Fibroblast of pulmonary artery (primary cell): ENCODE measurements around the gene ANK3.
A peak's percentile ranks its signal among the peaks of the same experiment; 100 is the strongest.

Source experiments
- DNase-seq: peaks from one replicate; pipeline ENCODE4 v3.0.0-alpha.2; 2010; ENCODE audit warnings: low read depth
- H3K4me3 ChIP-seq: replicated peaks from 2 replicates; pipeline ENCODE4 v1.5.1; 2011; ENCODE audit warnings: low read depth, mild to moderate bottlenecking, control low read depth, low read length, moderate library complexity
- TF ChIP-seq, protein P1 (sequence below): IDR thresholded peaks from 2 replicates; pipeline ENCODE4 v1.5.1; 2011; ENCODE audit warnings: mild to moderate bottlenecking, control low read depth, low read length, inconsistent platforms; ENCODE audit errors: missing control alignments

The ANK3 gene

DNA sequence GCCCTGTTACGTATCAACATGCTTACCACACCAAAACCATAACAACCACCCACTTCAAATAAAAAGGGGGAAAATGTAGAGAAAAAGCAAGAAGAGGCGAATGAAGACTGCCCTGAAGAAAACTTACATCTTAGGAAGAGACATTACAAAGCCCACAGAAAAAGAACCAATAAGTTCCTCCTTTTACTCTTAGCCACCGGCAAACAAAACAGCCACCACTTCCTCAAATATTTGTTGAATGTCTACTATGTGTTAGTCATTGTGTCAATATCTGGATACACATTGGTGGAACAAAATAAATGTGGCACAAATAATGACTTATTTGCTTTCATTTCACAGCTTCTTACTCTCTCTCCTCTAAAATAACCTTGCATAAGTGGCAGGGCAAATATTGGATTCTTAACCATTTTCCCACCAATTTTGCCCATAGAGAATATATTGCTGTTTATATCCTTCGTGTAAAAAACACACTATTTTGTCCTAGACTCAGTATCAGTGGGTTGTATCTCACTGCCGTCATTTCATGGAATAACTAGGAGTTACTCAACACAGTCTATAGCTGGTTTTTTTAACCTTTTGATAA, 106.8 kb downstream of the ANK3 start:
- H3K4me3 ChIP-seq: peak overlapping the region; percentile 10
- TF ChIP-seq, protein P1, sequence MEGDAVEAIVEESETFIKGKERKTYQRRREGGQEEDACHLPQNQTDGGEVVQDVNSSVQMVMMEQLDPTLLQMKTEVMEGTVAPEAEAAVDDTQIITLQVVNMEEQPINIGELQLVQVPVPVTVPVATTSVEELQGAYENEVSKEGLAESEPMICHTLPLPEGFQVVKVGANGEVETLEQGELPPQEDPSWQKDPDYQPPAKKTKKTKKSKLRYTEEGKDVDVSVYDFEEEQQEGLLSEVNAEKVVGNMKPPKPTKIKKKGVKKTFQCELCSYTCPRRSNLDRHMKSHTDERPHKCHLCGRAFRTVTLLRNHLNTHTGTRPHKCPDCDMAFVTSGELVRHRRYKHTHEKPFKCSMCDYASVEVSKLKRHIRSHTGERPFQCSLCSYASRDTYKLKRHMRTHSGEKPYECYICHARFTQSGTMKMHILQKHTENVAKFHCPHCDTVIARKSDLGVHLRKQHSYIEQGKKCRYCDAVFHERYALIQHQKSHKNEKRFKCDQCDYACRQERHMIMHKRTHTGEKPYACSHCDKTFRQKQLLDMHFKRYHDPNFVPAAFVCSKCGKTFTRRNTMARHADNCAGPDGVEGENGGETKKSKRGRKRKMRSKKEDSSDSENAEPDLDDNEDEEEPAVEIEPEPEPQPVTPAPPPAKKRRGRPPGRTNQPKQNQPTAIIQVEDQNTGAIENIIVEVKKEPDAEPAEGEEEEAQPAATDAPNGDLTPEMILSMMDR: no peak
- DNase-seq: peak; percentile 65

DNA sequence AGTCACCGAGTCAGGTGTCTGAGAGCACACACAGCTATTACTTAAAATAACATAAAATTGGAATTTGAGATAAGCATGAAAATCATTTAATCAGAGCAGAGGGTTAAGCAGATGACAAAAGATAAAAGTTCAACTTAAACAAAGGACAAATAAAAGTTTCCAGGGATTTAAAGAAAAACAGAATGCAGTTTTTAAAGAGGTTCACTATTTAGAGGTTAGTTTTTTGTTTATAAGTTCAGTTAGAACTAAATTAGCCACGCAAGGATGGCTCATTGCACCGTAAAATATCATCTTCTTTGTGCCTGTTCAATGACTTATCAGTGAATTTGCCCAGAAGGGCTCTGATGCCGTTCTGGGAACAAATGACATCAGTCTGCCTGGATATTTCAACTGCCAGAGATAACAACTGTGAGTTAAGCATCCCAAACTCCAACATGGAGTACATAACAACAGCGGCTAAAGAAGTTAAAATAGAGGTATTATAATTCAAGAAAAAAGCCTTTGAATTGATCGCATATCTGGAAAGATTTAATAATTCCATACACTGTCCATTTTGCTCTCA, 107.8 kb downstream of the ANK3 start:
- TF ChIP-seq, protein P1: no peak
- no peak overlapping the region for H3K4me3 ChIP-seq
- DNase-seq: no peak

DNA sequence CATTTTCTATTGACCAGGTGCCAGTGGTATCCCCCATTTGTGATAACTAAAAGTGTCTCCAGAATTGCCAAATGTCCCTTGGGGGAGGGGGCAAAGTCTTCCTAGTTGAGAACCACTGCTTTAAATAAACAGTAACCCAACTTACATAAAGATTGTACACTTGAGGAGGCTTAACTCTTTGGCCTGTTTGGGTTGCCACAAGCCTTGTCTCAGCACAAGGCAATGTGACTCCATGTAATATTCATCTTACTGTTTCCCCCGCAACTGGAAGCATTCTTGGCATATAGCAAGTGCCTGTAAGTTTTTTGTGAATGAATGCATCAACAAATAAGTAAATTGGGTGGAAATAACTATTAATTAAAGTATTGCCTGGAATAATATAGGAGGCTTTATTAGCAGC, 108.3 kb downstream of the ANK3 start:
- DNase-seq: no peak
- TF ChIP-seq, protein P1: no peak
- H3K4me3 ChIP-seq: no peak overlapping the region

DNA sequence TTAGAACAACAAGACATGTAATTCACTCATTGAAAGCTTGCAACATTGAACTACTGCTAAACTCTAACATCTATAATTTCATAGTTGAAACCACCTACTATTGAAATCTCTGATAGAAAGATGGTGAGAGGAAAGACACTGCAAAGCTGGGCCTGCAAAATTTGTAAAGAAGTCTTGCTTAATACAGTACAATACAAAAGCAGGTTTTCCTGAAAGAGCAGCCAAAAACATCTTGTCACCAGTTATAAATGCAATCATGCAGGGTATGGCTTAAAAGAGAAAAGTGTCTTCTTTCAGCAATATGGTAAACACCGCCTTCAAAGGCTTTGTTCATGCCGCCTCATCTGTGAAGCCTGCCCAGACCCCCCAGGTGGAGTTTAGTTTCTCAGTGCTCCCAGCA, 109.2 kb downstream of the ANK3 start:
- DNase-seq: no peak
- TF ChIP-seq, protein P1: no peak
- H3K4me3 ChIP-seq: no peak overlapping the region

DNA sequence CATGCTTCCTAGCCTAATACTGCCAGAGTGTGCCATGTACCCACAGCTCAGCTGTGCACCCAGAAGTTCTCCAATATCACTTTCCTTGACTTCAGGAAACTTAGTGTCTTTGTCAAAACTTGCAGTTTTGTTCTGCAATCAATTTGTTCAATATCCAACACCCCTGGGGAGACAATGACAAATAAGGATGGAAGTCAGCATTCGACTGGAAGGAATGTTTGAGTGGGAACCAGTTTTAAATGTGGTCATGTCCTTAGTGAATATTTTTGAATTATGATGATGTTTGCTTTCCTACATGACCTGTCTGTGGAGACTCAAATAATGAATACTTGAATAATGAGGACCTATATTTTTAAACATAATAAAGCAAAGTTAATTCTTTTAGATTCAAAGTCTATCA, 112.0 kb downstream of the ANK3 start:
- TF ChIP-seq, protein P1: no peak
- no peak overlapping the region for H3K4me3 ChIP-seq
- no peak for DNase-seq

DNA sequence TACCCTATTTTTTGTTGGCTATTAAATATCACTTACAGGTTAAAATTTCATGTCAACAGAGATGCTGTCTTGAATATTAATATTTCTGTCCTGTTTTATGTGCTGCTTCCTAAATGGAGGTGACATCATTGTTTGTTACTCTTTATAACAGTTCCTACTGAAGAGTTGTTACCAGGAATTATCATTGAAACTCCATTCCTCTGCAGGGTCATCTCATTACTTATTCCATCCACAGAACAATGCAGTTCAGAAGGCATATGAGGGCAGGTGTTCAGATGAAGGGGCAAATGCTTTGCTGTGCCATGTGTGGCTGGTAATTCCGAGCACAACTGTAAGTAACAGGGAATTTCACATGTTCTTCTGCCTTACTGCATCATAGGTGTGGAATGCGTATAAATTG, 113.4 kb downstream of the ANK3 start:
- TF ChIP-seq, protein P1: no peak
- no peak for DNase-seq
- H3K4me3 ChIP-seq: no peak overlapping the region
